ENCODE data around the gene PGF.

The PGF gene

DNA sequence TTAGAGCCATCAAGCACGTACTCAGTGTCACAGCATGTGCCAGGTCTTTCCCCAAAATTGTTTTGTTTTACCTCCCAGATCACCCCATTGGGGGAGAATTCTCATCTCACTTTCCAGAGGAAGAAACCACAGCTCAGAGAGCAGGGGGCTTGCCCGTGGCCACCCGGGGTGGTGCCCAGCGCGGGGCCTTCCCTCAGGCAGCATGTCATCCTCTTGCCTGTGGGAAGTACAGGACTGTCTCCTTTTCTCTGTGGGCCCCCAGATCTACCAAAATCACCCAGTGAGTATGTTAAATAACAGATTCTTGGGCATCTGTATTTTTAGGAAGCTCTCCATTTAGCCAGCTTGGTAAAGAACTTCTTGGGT is 38.2 kb downstream of the PGF start:
- Histone ChIP-seq H3K9ac (ENCODE audit: low read length) (peak overlapping the region; percentile 17), H3K27ac (ENCODE audit: low read depth, low read length) (no peak overlapping the region), H3K4me1 (ENCODE audit: control insufficient read depth, insufficient read depth, low read length) (0 out of 2 replicates have a peak, but pooled peaks cover under 1% of the 10 kb centered on the region), H3K9me3 (ENCODE audit: control insufficient read depth, insufficient read depth, low read depth, low read length) (no peaks in the 10 kb centered on the region), H3K4me3 (ENCODE audit: low read depth, low read length) (no peak overlapping the region), H3K27me3 (ENCODE audit: control insufficient read depth, insufficient read depth, low read length) (peaks cover 2% of the 10 kb centered on the region; the same call in 1 of the 2 replicates), H3K36me3 (ENCODE audit: control insufficient read depth, insufficient read depth, low read length) (peaks cover 6% of the 10 kb centered on the region)

DNA sequence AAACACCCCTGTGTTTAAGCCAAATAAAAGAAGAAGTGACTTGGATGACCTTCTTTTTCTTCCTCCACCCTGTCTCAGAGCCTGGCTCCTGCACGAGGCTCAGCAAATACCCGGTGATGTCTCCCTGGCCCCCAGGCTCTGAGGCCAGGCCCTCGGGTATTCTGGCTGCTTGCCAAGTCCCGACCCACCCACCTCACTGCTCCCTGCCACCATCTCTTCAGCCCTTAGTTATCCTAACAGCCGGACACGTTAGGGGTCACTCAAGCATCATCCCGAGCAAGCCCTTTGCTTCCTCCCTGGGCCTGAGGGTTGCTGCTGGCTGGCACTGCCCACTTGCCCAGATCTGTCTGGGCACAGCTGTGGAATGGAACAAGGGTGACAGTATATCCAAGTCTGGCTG is 39.6 kb downstream of the PGF start:
- Histone ChIP-seq H3K27ac (ENCODE audit: low read depth, low read length) (no peak overlapping the region), H3K9me3 (ENCODE audit: control insufficient read depth, insufficient read depth, low read depth, low read length) (no peaks in the 10 kb centered on the region), H3K36me3 (ENCODE audit: control insufficient read depth, insufficient read depth, low read length) (peaks cover 6% of the 10 kb centered on the region), H3K9ac (ENCODE audit: low read length) (no peak overlapping the region), H3K4me3 (ENCODE audit: low read depth, low read length) (no peak overlapping the region), H3K27me3 (ENCODE audit: control insufficient read depth, insufficient read depth, low read length) (no peaks in the 10 kb centered on the region), H3K4me1 (ENCODE audit: control insufficient read depth, insufficient read depth, low read length) (no peaks in the 10 kb centered on the region)

GRCh38 chr14:74915426-74915825 is 40.0 kb downstream of the PGF start:
- H3K27ac ChIP-seq (ENCODE audit: low read depth, low read length) = no peak overlapping the region
- H3K9me3 ChIP-seq (ENCODE audit: control insufficient read depth, insufficient read depth, low read depth, low read length) = no peaks in the 10 kb centered on the region
- H3K27me3 ChIP-seq (ENCODE audit: control insufficient read depth, insufficient read depth, low read length) = no peaks in the 10 kb centered on the region
- H3K36me3 ChIP-seq (ENCODE audit: control insufficient read depth, insufficient read depth, low read length) = peaks cover 6% of the 10 kb centered on the region
- H3K4me1 ChIP-seq (ENCODE audit: control insufficient read depth, insufficient read depth, low read length) = no peaks in the 10 kb centered on the region
- H3K4me3 ChIP-seq (ENCODE audit: low read depth, low read length) = no peak overlapping the region
- H3K9ac ChIP-seq (ENCODE audit: low read length) = no peak overlapping the region

- H3K36me3 ChIP-seq (ENCODE audit: control insufficient read depth, insufficient read depth, low read length) = peaks cover 2% of the 10 kb centered on the region
- H3K27me3 ChIP-seq (ENCODE audit: control insufficient read depth, insufficient read depth, low read length) = no peaks in the 10 kb centered on the region
- no peak overlapping the region for H3K27ac ChIP-seq (ENCODE audit: low read depth, low read length)
- no peaks in the 10 kb centered on the region for H3K4me1 ChIP-seq (ENCODE audit: control insufficient read depth, insufficient read depth, low read length)
- no peaks in the 10 kb centered on the region for H3K9me3 ChIP-seq (ENCODE audit: control insufficient read depth, insufficient read depth, low read depth, low read length)
- no peak overlapping the region for H3K9ac ChIP-seq (ENCODE audit: low read length)
- no peak overlapping the region for H3K4me3 ChIP-seq (ENCODE audit: low read depth, low read length)
Measured at GRCh38 chr14:74913986-74914573, 41.3 kb downstream of the PGF start.

GRCh38 chr14:74913393-74913910 is 41.9 kb downstream of the PGF start:
- Histone ChIP-seq H3K27me3 (ENCODE audit: control insufficient read depth, insufficient read depth, low read length) (no peaks in the 10 kb centered on the region), H3K4me1 (ENCODE audit: control insufficient read depth, insufficient read depth, low read length) (no peaks in the 10 kb centered on the region), H3K36me3 (ENCODE audit: control insufficient read depth, insufficient read depth, low read length) (no peaks in the 10 kb centered on the region; the same call in 1 of the 2 replicates), H3K9me3 (ENCODE audit: control insufficient read depth, insufficient read depth, low read depth, low read length) (no peaks in the 10 kb centered on the region), H3K4me3 (ENCODE audit: low read depth, low read length) (no peak overlapping the region), H3K9ac (ENCODE audit: low read length) (no peak overlapping the region), H3K27ac (ENCODE audit: low read depth, low read length) (no peak overlapping the region)

DNA sequence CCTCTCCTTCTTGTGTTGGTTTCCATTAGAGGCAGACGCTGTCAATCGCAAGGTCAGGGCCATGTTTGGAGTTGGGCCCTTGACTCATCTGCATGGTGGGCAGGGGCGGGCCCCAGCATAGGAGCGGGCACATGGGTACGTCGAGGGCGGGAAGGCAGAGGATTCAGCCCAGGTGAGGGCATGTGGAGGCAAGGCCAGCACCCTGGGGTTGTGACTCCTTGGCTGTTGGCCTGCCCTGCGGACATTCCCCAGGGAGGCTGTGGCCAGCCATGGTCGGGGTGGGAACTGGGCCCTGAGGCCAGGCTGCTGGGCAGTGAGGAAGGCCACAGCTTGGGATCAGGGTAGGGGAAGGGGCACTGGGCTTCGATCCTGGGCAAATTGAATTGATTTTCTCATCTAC is 42.6 kb downstream of the PGF start:
- Histone ChIP-seq H3K9me3 (ENCODE audit: control insufficient read depth, insufficient read depth, low read depth, low read length) (no peaks in the 10 kb centered on the region), H3K36me3 (ENCODE audit: control insufficient read depth, insufficient read depth, low read length) (no peaks in the 10 kb centered on the region), H3K9ac (ENCODE audit: low read length) (no peak overlapping the region), H3K4me1 (ENCODE audit: control insufficient read depth, insufficient read depth, low read length) (no peaks in the 10 kb centered on the region), H3K4me3 (ENCODE audit: low read depth, low read length) (no peak overlapping the region), H3K27me3 (ENCODE audit: control insufficient read depth, insufficient read depth, low read length) (no peaks in the 10 kb centered on the region), H3K27ac (ENCODE audit: low read depth, low read length) (no peak overlapping the region)

DNA sequence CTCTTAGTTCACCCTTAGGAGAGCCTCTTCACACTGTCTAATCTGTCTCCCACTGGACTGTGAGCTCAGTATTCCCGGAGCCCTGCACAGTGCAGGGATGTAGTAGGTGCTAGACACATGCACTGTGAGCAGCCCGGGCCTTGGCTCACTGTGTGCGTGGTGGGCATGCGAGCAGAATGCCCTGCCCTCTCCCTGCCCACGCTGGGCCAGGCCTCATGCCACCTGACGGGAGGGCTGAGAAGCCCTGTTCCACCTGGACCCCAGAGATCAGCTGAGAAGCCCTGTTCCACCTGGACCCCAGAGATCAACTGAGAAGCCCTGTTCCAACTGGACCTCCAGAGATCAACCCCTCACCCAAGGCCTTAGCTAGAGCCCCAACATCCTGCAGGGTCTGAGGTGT is 43.3 kb downstream of the PGF start:
- no peak overlapping the region for H3K9ac ChIP-seq (ENCODE audit: low read length)
- no peak overlapping the region for H3K27ac ChIP-seq (ENCODE audit: low read depth, low read length)
- no peaks in the 10 kb centered on the region for H3K4me1 ChIP-seq (ENCODE audit: control insufficient read depth, insufficient read depth, low read length)
- no peaks in the 10 kb centered on the region for H3K9me3 ChIP-seq (ENCODE audit: control insufficient read depth, insufficient read depth, low read depth, low read length)
- H3K27me3 ChIP-seq (ENCODE audit: control insufficient read depth, insufficient read depth, low read length) = no peaks in the 10 kb centered on the region
- H3K36me3 ChIP-seq (ENCODE audit: control insufficient read depth, insufficient read depth, low read length) = peaks cover 5% of the 10 kb centered on the region
- H3K4me3 ChIP-seq (ENCODE audit: low read depth, low read length) = no peak overlapping the region

DNA sequence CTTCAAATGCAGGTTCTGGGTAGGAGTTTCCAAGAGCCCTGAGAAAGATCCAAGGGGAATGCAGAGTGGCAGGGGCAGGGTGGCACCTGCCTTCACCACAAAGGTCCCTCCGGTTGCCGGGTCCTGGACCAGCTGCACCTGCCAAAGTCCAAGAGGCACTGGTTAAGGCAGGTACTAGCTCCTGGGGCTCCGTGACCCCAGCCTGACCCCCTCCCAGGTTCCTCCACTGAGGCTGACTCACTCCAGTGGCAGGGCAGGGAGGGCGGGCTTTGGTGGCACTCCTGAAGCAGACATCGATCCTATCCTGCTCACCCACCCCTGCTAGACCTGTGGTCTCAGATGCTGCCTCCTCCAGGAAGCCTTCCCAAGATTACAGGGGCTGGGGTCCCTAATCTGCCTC is 43.7 kb downstream of the PGF start:
- Histone ChIP-seq H3K4me3 (ENCODE audit: low read depth, low read length) (no peak overlapping the region), H3K4me1 (ENCODE audit: control insufficient read depth, insufficient read depth, low read length) (no peaks in the 10 kb centered on the region), H3K27me3 (ENCODE audit: control insufficient read depth, insufficient read depth, low read length) (no peaks in the 10 kb centered on the region), H3K36me3 (ENCODE audit: control insufficient read depth, insufficient read depth, low read length) (peaks cover 8% of the 10 kb centered on the region), H3K9ac (ENCODE audit: low read length) (no peak overlapping the region), H3K27ac (ENCODE audit: low read depth, low read length) (no peak overlapping the region), H3K9me3 (ENCODE audit: control insufficient read depth, insufficient read depth, low read depth, low read length) (no peaks in the 10 kb centered on the region)

GRCh38 chr14:74911221-74911620 is 44.2 kb downstream of the PGF start:
- no peaks in the 10 kb centered on the region for H3K9me3 ChIP-seq (ENCODE audit: control insufficient read depth, insufficient read depth, low read depth, low read length)
- no peaks in the 10 kb centered on the region for H3K27me3 ChIP-seq (ENCODE audit: control insufficient read depth, insufficient read depth, low read length)
- H3K4me3 ChIP-seq (ENCODE audit: low read depth, low read length) = no peak overlapping the region
- no peaks in the 10 kb centered on the region for H3K4me1 ChIP-seq (ENCODE audit: control insufficient read depth, insufficient read depth, low read length)
- no peak overlapping the region for H3K9ac ChIP-seq (ENCODE audit: low read length)
- no peak overlapping the region for H3K27ac ChIP-seq (ENCODE audit: low read depth, low read length)
- H3K36me3 ChIP-seq (ENCODE audit: control insufficient read depth, insufficient read depth, low read length) = peaks cover 12% of the 10 kb centered on the region

DNA sequence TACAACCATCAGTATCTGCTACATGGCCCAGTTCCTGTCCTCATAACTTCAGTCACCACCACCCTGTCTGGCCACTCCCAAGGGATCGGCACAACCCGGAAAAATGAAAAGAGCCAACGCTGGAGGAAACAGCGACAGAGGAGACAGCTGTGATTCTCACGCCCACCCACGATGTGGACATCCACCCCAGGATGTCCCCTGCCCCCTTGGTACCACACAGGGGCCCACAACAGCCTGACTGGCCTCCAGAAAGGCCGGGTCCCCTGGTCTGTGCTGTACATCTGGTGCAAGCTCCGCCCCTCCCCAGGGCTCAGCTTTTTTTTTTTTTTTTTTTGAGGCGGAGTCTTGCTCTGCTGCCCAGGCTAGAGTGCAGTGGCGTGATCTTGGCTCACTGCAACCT is 44.8 kb downstream of the PGF start:
- Histone ChIP-seq H3K27me3 (ENCODE audit: control insufficient read depth, insufficient read depth, low read length) (no peaks in the 10 kb centered on the region), H3K4me3 (ENCODE audit: low read depth, low read length) (no peak overlapping the region), H3K27ac (ENCODE audit: low read depth, low read length) (no peak overlapping the region), H3K4me1 (ENCODE audit: control insufficient read depth, insufficient read depth, low read length) (no peaks in the 10 kb centered on the region), H3K9me3 (ENCODE audit: control insufficient read depth, insufficient read depth, low read depth, low read length) (no peaks in the 10 kb centered on the region), H3K36me3 (ENCODE audit: control insufficient read depth, insufficient read depth, low read length) (peaks cover 16% of the 10 kb centered on the region), H3K9ac (ENCODE audit: low read length) (no peak overlapping the region)

- Histone ChIP-seq H3K27ac (ENCODE audit: low read depth, low read length) (no peak overlapping the region), H3K9me3 (ENCODE audit: control insufficient read depth, insufficient read depth, low read depth, low read length) (no peaks in the 10 kb centered on the region), H3K27me3 (ENCODE audit: control insufficient read depth, insufficient read depth, low read length) (no peaks in the 10 kb centered on the region), H3K9ac (ENCODE audit: low read length) (no peak overlapping the region), H3K4me1 (ENCODE audit: control insufficient read depth, insufficient read depth, low read length) (no peaks in the 10 kb centered on the region), H3K4me3 (ENCODE audit: low read depth, low read length) (no peak overlapping the region), H3K36me3 (ENCODE audit: control insufficient read depth, insufficient read depth, low read length) (peaks cover 22% of the 10 kb centered on the region)
Measured at GRCh38 chr14:74909911-74910310, 45.5 kb downstream of the PGF start.

Measured in HUES6 (cell line).